Endothelial cell of umbilical vein (primary cell): ENCODE measurements around the gene CHST15. TPM values are rescaled to one million over a fixed set of nuclear protein-coding genes. Genes with fewer than 3 reads are reported as not detected.

ENCODE experiments used
- BruUV-seq: library from RNA; stranded (reverse); fragments of 400-500 nt; replicated peaks from 2 replicates; lab custom pipeline; 2021; lab: Mats Ljungman, UMichigan
- CTCF ChIA-PET: fragments of 300-600, 350-600 bp; sonication (Branson Sonifier 250); formaldehyde crosslinking; loops from one replicate; lab custom pipeline; 2021; ENCODE audit warnings: antibody characterized with exemption, inconsistent platforms; lab: Charles Lee
- POLR2A ChIA-PET: fragments of 300-600, 350-600 bp; sonication (Branson Sonifier 250); formaldehyde crosslinking; loops from one replicate; lab custom pipeline; 2021; ENCODE audit warnings: antibody characterized with exemption, inconsistent platforms; lab: Charles Lee
- DNase-seq: peaks from one replicate; pipeline ENCODE4 v3.0.0-alpha.2; 2011; ENCODE audit warnings: low read depth, low spot score
- FAIRE-seq: peaks from 2 replicates; lab custom pipeline; 2011; peaks lifted over from hg19 to GRCh38; lab: Jason Lieb, UNC
- H2AFZ ChIP-seq: 2 replicates; pipeline ENCODE4 v1.6.0; 2012; ENCODE audit warnings: low read depth, low read length, control low read depth, inconsistent platforms
- H3K27ac ChIP-seq: 2 replicates; pipeline ENCODE4 v1.5.1; 2011; ENCODE audit warnings: low read depth, mild to moderate bottlenecking, control low read depth, low read length, moderate library complexity; ENCODE audit not compliant: insufficient read depth
- H3K27me3 ChIP-seq, 2 experiments: 2 replicates each; pipeline versions ENCODE4 v1.6.0 to v1.6.1; 2011; ENCODE audit warnings: low read length in 2 of 2, mixed read lengths in 1 of 2; ENCODE audit not compliant: control insufficient read depth in 2 of 2, insufficient read depth in 2 of 2
- H3K36me3 ChIP-seq, 2 experiments: 2 replicates in 1 of 2; 3 replicates in 1 of 2; pipeline ENCODE4 v1.5.1; 2011; ENCODE audit warnings: low read length in 2 of 2, mild to moderate bottlenecking in 1 of 2, moderate library complexity in 1 of 2; ENCODE audit not compliant: control insufficient read depth in 2 of 2, insufficient read depth in 2 of 2; ENCODE audit errors: extremely low read depth in 1 of 2
- H3K4me1 ChIP-seq: 3 replicates; pipeline ENCODE4 v1.5.1; 2011; ENCODE audit warnings: mild to moderate bottlenecking, low read length; ENCODE audit not compliant: control insufficient read depth, insufficient read depth; ENCODE audit errors: extremely low read depth
- H3K4me2 ChIP-seq: 2 replicates; pipeline ENCODE4 v1.6.1; 2011; ENCODE audit warnings: low read length, control low read depth, mixed read lengths; ENCODE audit not compliant: insufficient read depth
- H3K4me3 ChIP-seq, 3 experiments: fragments of 200-600 bp in 1 of 3; sonication (generic), shearing (Covaris generic) in 1 of 3; replicated peaks in 1 of 3; 2 replicates each; pipeline ENCODE4 v1.5.1; 2011 to 2016; ENCODE audit warnings: control low read depth in 3 of 3, low read length in 3 of 3, mild to moderate bottlenecking in 2 of 3, inconsistent platforms in 1 of 3, low read depth in 1 of 3, moderate library complexity in 1 of 3; ENCODE audit not compliant: insufficient read depth in 1 of 3
- H3K79me2 ChIP-seq: 2 replicates; pipeline ENCODE4 v1.6.0; 2012; ENCODE audit warnings: low read length, inconsistent platforms; ENCODE audit not compliant: control insufficient read depth, insufficient read depth
- H3K9ac ChIP-seq: replicated peaks from 2 replicates; pipeline ENCODE3; 2011; ENCODE audit warnings: low read length, control low read depth; ENCODE audit not compliant: insufficient read depth; ENCODE audit errors: extremely low read depth
- H3K9me1 ChIP-seq: replicated peaks from 3 replicates; pipeline ENCODE4 v1.6.0; 2011; ENCODE audit warnings: mild to moderate bottlenecking, low read length; ENCODE audit not compliant: control insufficient read depth, insufficient read depth; ENCODE audit errors: extremely low read depth
- H3K9me3 ChIP-seq: replicated peaks from 2 replicates; pipeline ENCODE4 v1.5.1; 2012; ENCODE audit warnings: low read length, inconsistent platforms; ENCODE audit not compliant: control insufficient read depth, insufficient read depth
- H4K20me1 ChIP-seq: replicated peaks from 2 replicates; pipeline ENCODE3; 2011; ENCODE audit warnings: mild to moderate bottlenecking, low read length; ENCODE audit not compliant: control insufficient read depth, insufficient read depth; ENCODE audit errors: extremely low read depth
- CTCF ChIP-seq, 2 donors: IDR thresholded peaks; 1 replicate in 1 of 2; 2 replicates in 1 of 2; pipeline ENCODE4 v1.5.1; 2011; ENCODE audit warnings: low read length in 2 of 2, mild to moderate bottlenecking in 2 of 2, moderate library complexity in 2 of 2, control low read depth in 1 of 2, inconsistent platforms in 1 of 2, low read depth in 1 of 2; ENCODE audit not compliant: insufficient read depth in 1 of 2; ENCODE audit errors: extremely low read depth in 1 of 2
- EZH2 ChIP-seq: IDR thresholded peaks from 2 replicates; pipeline ENCODE4 v1.6.1; 2012; ENCODE audit warnings: borderline replicate concordance, low read depth, mild to moderate bottlenecking, moderate library complexity, low read length, inconsistent platforms; ENCODE audit not compliant: severe bottlenecking
- FOS ChIP-seq: IDR thresholded peaks from 2 replicates; pipeline ENCODE4 v1.6.1; 2011; ENCODE audit warnings: mild to moderate bottlenecking, low read length, moderate library complexity, borderline replicate concordance; ENCODE audit not compliant: insufficient read depth
- GATA2 ChIP-seq: IDR thresholded peaks from 2 replicates; pipeline ENCODE4 v1.7.0; 2011; ENCODE audit warnings: low read depth, mild to moderate bottlenecking, moderate library complexity, mixed read lengths, low read length; ENCODE audit not compliant: insufficient read length, insufficient read depth
- JUN ChIP-seq: IDR thresholded peaks from 2 replicates; pipeline ENCODE4 v1.6.1; 2011; ENCODE audit warnings: borderline replicate concordance, low read depth; ENCODE audit not compliant: insufficient read length, insufficient read depth
- MYC ChIP-seq: IDR thresholded peaks from one replicate; pipeline ENCODE4 v1.6.1; 2011; ENCODE audit warnings: mild to moderate bottlenecking, low read depth, low read length
- POLR2A ChIP-seq: IDR thresholded peaks from 2 replicates; pipeline ENCODE4 v1.6.1; 2012; ENCODE audit warnings: low read depth, mild to moderate bottlenecking, control low read depth, low read length
- POLR2AphosphoS5 ChIP-seq: IDR thresholded peaks from 2 replicates; pipeline ENCODE4 v1.6.1; 2012; ENCODE audit warnings: low read depth, mild to moderate bottlenecking, control low read depth, low read length, moderate library complexity; ENCODE audit not compliant: insufficient read depth
- dilution Hi-C: fragments of 300-500 bp; cut with MboI; formaldehyde crosslinking; loops from one replicate; pipeline ENCODE4 v1.15.0; 2019; ENCODE audit warnings: low sequenced_read_pairs; ENCODE audit not compliant: extremely low pct_ligation_motif_present
- intact Hi-C: fragments of 100-400 bp; cut with micrococcal nuclease; formaldehyde crosslinking; loops from one replicate; pipeline ENCODE4 v1.10.0; 2022
- polyA plus RNA-seq, 4 experiments: library from polyadenylated mRNA; depleted of rRNA in 3 of 4; stranded (reverse) in 3 of 4; unstranded in 1 of 4; fragments of >200 nt; gene quantifications; 2 replicates each; pipeline versions ENCODE4 v1.2.1 to v1.2.3, GENCODE V29; 2011 to 2012; ENCODE audit warnings: missing spikeins in 1 of 4
- total RNA-seq: library from RNA; stranded (reverse); gene quantifications from 2 replicates; pipeline ENCODE4 v1.2.3, GENCODE V29; 2021
- TF ChIP-seq, protein P1 (sequence below): IDR thresholded peaks from 2 replicates; pipeline ENCODE4 v1.6.1; 2011; ENCODE audit not compliant: insufficient read depth, insufficient read length

Gene CHST15
- total and polyA plus RNA-seq, 2 donors (not counting 3 experiments of a cell fraction or from before 2014, with no cell fraction given), result 23.1 to 29.2 TPM

DNA sequence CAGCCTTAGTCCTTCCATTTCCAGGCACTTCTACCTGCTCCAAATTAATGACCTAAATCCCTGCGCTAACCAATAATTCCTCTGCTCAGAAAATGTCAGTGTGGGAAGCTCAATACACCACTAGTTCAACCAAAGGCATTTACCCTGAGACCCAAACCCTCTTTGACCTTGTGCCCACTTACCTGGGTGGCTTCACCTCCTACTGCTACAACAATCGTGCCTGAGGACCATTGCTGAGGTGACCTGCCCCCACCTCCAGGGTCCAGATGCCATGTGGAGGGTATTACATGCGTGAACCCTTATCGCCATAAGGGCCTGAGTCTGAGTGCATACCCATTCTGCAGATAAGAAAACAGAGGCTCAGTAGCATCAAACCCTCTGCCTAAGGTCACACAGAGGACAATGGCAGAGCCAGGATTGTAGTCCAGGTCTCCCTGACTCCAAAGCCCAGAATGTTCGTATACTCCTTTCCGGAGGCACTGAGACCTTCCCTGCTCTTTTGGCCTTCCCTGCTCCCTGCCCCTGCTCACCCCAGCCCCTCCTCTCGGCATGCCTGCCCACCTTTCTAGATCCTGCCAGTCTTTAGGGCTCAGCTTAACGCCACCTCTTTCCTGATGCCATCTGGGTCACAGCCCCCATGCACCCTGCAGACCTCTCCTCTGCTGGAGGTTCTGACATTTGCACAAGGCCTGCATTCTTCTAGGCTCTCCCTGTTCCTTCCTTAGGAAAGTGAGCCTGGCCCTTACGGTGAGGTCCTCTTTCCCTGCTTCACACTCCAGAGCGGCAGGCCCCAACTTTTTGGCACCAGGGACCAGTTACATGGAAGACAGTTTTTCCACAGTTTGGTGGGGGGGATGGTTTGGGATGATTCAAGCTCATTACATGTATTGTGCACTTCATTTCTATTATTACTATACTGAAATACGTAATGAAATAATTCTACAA lies 94.9 kb downstream of the CHST15 start:
- Histone ChIP-seq H3K4me3 (no peak overlapping the region), H3K27me3 (peaks cover 2 to 4% of the 10 kb centered on the region in 2 experiments), H3K79me2 (no peaks in the 10 kb centered on the region), H2AFZ (no peak overlapping the region), H3K27ac (no peak overlapping the region), H4K20me1 (no peaks in the 10 kb centered on the region), H3K4me2 (no peak overlapping the region), H3K9me3 (no peaks in the 10 kb centered on the region), H3K4me1 (no peaks in the 10 kb centered on the region), H3K36me3 (no peaks in the 10 kb centered on the region), H3K9me1 (no peaks in the 10 kb centered on the region), H3K9ac (no peak overlapping the region)
- TF ChIP-seq CTCF (IDR thresholded peaks at IDR 0.05; ENCODE audit: extremely low read depth in 1 of 2, insufficient read depth in 1 of 2, low read depth in 1 of 2, low read length in 2 of 2) (no peak), FOS (no peak), POLR2A (no peak), JUN (no peak), GATA2 (no peak), EZH2 (no peak), MYC (no peak), POLR2AphosphoS5 (no peak)
- TF ChIP-seq, protein P1, sequence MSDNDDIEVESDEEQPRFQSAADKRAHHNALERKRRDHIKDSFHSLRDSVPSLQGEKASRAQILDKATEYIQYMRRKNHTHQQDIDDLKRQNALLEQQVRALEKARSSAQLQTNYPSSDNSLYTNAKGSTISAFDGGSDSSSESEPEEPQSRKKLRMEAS, result no peak
- CTCF ChIA-PET, result interaction anchor here (7.6 kb wide), 1 partner anchor 388 kb away, joined by 691 read pairs; no protein-coding TSS in a partner anchor
- dilution Hi-C loops (no loop called here), intact Hi-C loops (no loop called here)
- BruUV-seq, result no TSS peak
- POLR2A ChIA-PET, result no interaction called here
- FAIRE-seq (no peak), DNase-seq (no peak)
